ENCODE measurements around the gene HNF1A.

Gene HNF1A

GRCh38 chr12:120988658-120989057, 10.3 kb downstream of the HNF1A start:
- DNase-seq (ENCODE audit: low spot score), result no peak

- no peak for DNase-seq (ENCODE audit: low spot score)
Observed at GRCh38 chr12:120989687-120990086, 11.3 kb downstream of the HNF1A start.

- no peak for DNase-seq (ENCODE audit: low spot score)
Observed at GRCh38 chr12:120990487-120991055, 12.2 kb downstream of the HNF1A start.

GRCh38 chr12:120991965-120992364, 13.6 kb downstream of the HNF1A start:
- DNase-seq (ENCODE audit: low spot score), result no peak

GRCh38 chr12:120992989-120993388, 14.6 kb downstream of the HNF1A start:
- no peak for DNase-seq (ENCODE audit: low spot score)

- no peak for DNase-seq (ENCODE audit: low spot score)
Observed at GRCh38 chr12:120993496-120993895, 15.2 kb downstream of the HNF1A start.

- DNase-seq (ENCODE audit: low spot score), result no peak
Observed at GRCh38 chr12:120994059-120994458, 15.7 kb downstream of the HNF1A start.

GRCh38 chr12:120994589-120995337, 16.4 kb downstream of the HNF1A start:
- DNase-seq (ENCODE audit: low spot score), result no peak

- no peak for DNase-seq (ENCODE audit: low spot score)
Observed at GRCh38 chr12:120996133-120996746, 17.9 kb downstream of the HNF1A start.

GRCh38 chr12:120997448-120997847, 19.1 kb downstream of the HNF1A start:
- no peak for DNase-seq (ENCODE audit: low spot score)

- DNase-seq (ENCODE audit: low spot score), result no peak
Observed at GRCh38 chr12:120998435-120998834, 20.1 kb downstream of the HNF1A start.

- no peak for DNase-seq (ENCODE audit: low spot score)
Observed at GRCh38 chr12:120999191-121000120, 21.1 kb downstream of the HNF1A start.

- DNase-seq (ENCODE audit: low spot score), result no peak
Observed at GRCh38 chr12:121000530-121000929, 22.2 kb downstream of the HNF1A start.

GRCh38 chr12:121001060-121001459, 22.7 kb downstream of the HNF1A start:
- DNase-seq (ENCODE audit: low spot score), result no peak

GRCh38 chr12:121001841-121002483, 23.6 kb downstream of the HNF1A start:
- DNase-seq (ENCODE audit: low spot score), result no peak

GRCh38 chr12:121003650-121004049, 25.3 kb downstream of the HNF1A start:
- DNase-seq (ENCODE audit: low spot score), result no peak

- DNase-seq (ENCODE audit: low spot score), result no peak
Observed at GRCh38 chr12:121004253-121004815, 26.0 kb downstream of the HNF1A start.

GRCh38 chr12:121005346-121005815, 27.0 kb downstream of the HNF1A start:
- DNase-seq (ENCODE audit: low spot score), result peak; percentile 24

- no peak for DNase-seq (ENCODE audit: low spot score)
Observed at GRCh38 chr12:121008347-121009098, 30.2 kb downstream of the HNF1A start.

- DNase-seq (ENCODE audit: low spot score), result no peak
Observed at GRCh38 chr12:121009741-121010140, 31.4 kb downstream of the HNF1A start.

GRCh38 chr12:121010860-121011259, 32.5 kb downstream of the HNF1A start:
- no peak for DNase-seq (ENCODE audit: low spot score)
